CD4-positive, alpha-beta memory T cell (primary cell): ENCODE data around the gene NR2C2. TPM values are rescaled to one million over a fixed set of nuclear protein-coding genes. Genes with fewer than 3 reads are reported as not detected.

Source experiments
- CTCF ChIA-PET: fragments of 350-600 bp; sonication (Branson Sonifier 250); formaldehyde crosslinking; loops from one replicate; lab custom pipeline; 2021; ENCODE audit warnings: inconsistent platforms; ENCODE audit not compliant: partially characterized antibody; lab: Charles Lee
- POLR2A ChIA-PET: fragments of 350-600 bp; sonication (Branson Sonifier 250); formaldehyde crosslinking; loops from one replicate; lab custom pipeline; 2021; ENCODE audit not compliant: partially characterized antibody; lab: Charles Lee
- DNase-seq, 5 donors: peaks; one replicate each; pipeline versions ENCODE4 v3.0.0 to v3.0.0-alpha.2; 2020 to 2022; ENCODE audit warnings: mixed read lengths in 1 of 5
- H3K27ac ChIP-seq: one replicate; pipeline ENCODE4 v1.7.0; 2013; ENCODE audit warnings: low read depth, low read length
- H3K27me3 ChIP-seq: 2 replicates; pipeline ENCODE4 v1.7.0; 2013; ENCODE audit warnings: mild to moderate bottlenecking, low read length, moderate library complexity; ENCODE audit not compliant: insufficient read depth
- H3K36me3 ChIP-seq: 2 replicates; pipeline ENCODE4 v1.7.0; 2013; ENCODE audit warnings: mild to moderate bottlenecking, low read length, moderate library complexity; ENCODE audit not compliant: insufficient read depth
- H3K4me1 ChIP-seq: 2 replicates; pipeline ENCODE4 v1.7.0; 2013; ENCODE audit warnings: mild to moderate bottlenecking, low read length, moderate library complexity; ENCODE audit not compliant: insufficient read depth
- H3K4me3 ChIP-seq, 2 donors: one replicate each; pipeline ENCODE4 v1.7.0; 2013; ENCODE audit warnings: low read length in 2 of 2, mild to moderate bottlenecking in 1 of 2
- H3K9me3 ChIP-seq, 2 donors: one replicate each; pipeline ENCODE4 v1.7.0; 2013; ENCODE audit warnings: low read length in 2 of 2, control low read depth in 1 of 2; ENCODE audit not compliant: control insufficient read depth in 1 of 2
- H3K27ac Mint-ChIP-seq, 7 donors: one replicate each; pipeline ENCODE4 v1.8.0; 2020 to 2021; ENCODE audit warnings: mixed read lengths in 7 of 7, mild to moderate bottlenecking in 6 of 7, inconsistent platforms in 3 of 7, moderate library complexity in 3 of 7
- H3K27me3 Mint-ChIP-seq, 2 donors: one replicate each; pipeline ENCODE4 v1.8.0; 2020 to 2021; ENCODE audit warnings: mixed read lengths in 2 of 2
- H3K36me3 Mint-ChIP-seq, 2 donors: one replicate each; pipeline ENCODE4 v1.8.0; 2020 to 2021; ENCODE audit warnings: mixed read lengths in 2 of 2, inconsistent platforms in 1 of 2, mild to moderate bottlenecking in 1 of 2
- H3K4me1 Mint-ChIP-seq, 4 donors: one replicate each; pipeline ENCODE4 v1.8.0; 2020 to 2021; ENCODE audit warnings: mixed read lengths in 4 of 4, mild to moderate bottlenecking in 1 of 4
- H3K4me3 Mint-ChIP-seq, 8 donors: one replicate each; pipeline ENCODE4 v1.8.0; 2020 to 2021; ENCODE audit warnings: mixed read lengths in 8 of 8, mild to moderate bottlenecking in 7 of 8, moderate library complexity in 6 of 8, inconsistent platforms in 3 of 8
- H3K9me3 Mint-ChIP-seq, 8 donors: one replicate each; pipeline ENCODE4 v1.8.0; 2020 to 2021; ENCODE audit warnings: mixed read lengths in 8 of 8, mild to moderate bottlenecking in 5 of 8, inconsistent platforms in 3 of 8, moderate library complexity in 1 of 8
- intact Hi-C: fragments of 100-400 bp; cut with micrococcal nuclease; formaldehyde crosslinking; loops from one replicate; pipeline ENCODE4 v1.15.1; 2023
- polyA plus RNA-seq, 2 donors: library from polyadenylated mRNA; unstranded; fragments of 300-500 nt; fragmentation: Illumina TruSeq; gene quantifications; one replicate each; pipeline ENCODE4 v1.2.3, GENCODE V29; 2021
- total RNA-seq, 2 experiments: library from RNA; stranded (reverse); gene quantifications; one replicate each; pipeline ENCODE4 v1.2.3, GENCODE V29; 2021

Gene NR2C2
- total and polyA plus RNA-seq, 4 experiments from 2014 or later, result 5.5 to 103 (median 54.9) TPM

- peaks cover 21 to 34% (median 27%) of the 10 kb centered on the region in 4 donors for H3K4me1 Mint-ChIP-seq
- peaks cover 13% of the 10 kb centered on the region for H3K4me1 ChIP-seq
- no peak overlapping the region for H3K4me3 Mint-ChIP-seq
- no peak overlapping the region for H3K27ac ChIP-seq
- H3K36me3 Mint-ChIP-seq, result peaks cover 38 to 67% of the 10 kb centered on the region in 2 donors
- no peaks in the 10 kb centered on the region for H3K9me3 ChIP-seq
- H3K27me3 Mint-ChIP-seq, result peaks cover 0 to 2% of the 10 kb centered on the region in 2 donors
- DNase-seq, result no peak
- intact Hi-C loops, result loop anchor here (5.0 kb wide), 1 partner anchor 167 kb away; no protein-coding TSS in a partner anchor
- peaks cover 37% of the 10 kb centered on the region for H3K36me3 ChIP-seq
- ChIA-PET POLR2A (interaction anchor here (0.6 kb wide), 1 partner anchor 129 kb away, joined by 4 read pairs; no protein-coding TSS in a partner anchor), CTCF (interaction anchor here (0.6 to 1.5 kb wide), 3 partner anchors 15 to 1140 kb away, joined by 3 to 8 read pairs (median 3); no protein-coding TSS in a partner anchor)
- peaks cover 0 to 6% (median 0%) of the 10 kb centered on the region in 8 donors for H3K9me3 Mint-ChIP-seq
- no peak overlapping the region for H3K4me3 ChIP-seq
- H3K27ac Mint-ChIP-seq, result peak overlapping the region in 1 of 7 donors; percentile 61
- H3K27me3 ChIP-seq, result no peaks in the 10 kb centered on the region
Observed at GRCh38 chr3:15094187-15094875, 146.9 kb downstream of the NR2C2 start.

- no peak overlapping the region for H3K4me3 ChIP-seq
- ChIA-PET POLR2A (no interaction called here), CTCF (interaction anchor here (1.0 kb wide), 1 partner anchor 13 kb away, joined by 3 read pairs; no protein-coding TSS in a partner anchor)
- Mint-ChIP-seq H3K4me1 (peaks cover 22 to 39% (median 32%) of the 10 kb centered on the region in 4 donors), H3K27ac (peak overlapping the region in 2 of 7 donors; percentile 42 to 61), H3K4me3 (peak overlapping the region in 2 of 8 donors; percentile 4 to 44), H3K36me3 (peaks cover 29 to 55% of the 10 kb centered on the region in 2 donors), H3K27me3 (peaks cover 0 to 2% of the 10 kb centered on the region in 2 donors), H3K9me3 (peaks cover 0 to 5% (median 0%) of the 10 kb centered on the region in 8 donors)
- no peaks in the 10 kb centered on the region for H3K27me3 ChIP-seq
- peaks cover 28% of the 10 kb centered on the region for H3K36me3 ChIP-seq
- peaks cover 22% of the 10 kb centered on the region for H3K4me1 ChIP-seq
- no peaks in the 10 kb centered on the region for H3K9me3 ChIP-seq
- no peak overlapping the region for H3K27ac ChIP-seq
- no peak for DNase-seq
- intact Hi-C loops, result no loop called here
Observed at GRCh38 chr3:15096046-15096445, 148.7 kb downstream of the NR2C2 start.

DNA sequence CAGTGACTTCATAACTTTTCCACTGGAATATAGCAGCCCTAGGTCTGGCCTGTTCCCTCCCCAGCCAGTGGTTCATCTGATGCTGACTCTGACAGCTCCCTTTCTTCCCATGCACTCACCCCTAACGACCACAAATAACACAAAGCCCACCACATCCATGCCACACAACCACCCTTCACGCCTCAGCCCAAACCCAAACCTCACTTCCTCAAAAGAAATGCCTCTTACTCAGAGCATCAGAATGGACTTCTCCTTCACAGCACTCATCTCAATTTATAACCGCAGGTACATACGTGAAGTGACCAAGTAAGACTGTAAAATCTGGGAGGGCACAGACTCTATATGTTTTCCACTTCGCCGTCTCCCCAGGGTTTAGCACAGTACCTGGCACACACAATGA lies 150.5 kb downstream of the NR2C2 start:
- Histone ChIP-seq H3K4me3 (peak overlapping the region; percentile 61 to 73), H3K27me3 (no peaks in the 10 kb centered on the region), H3K27ac (peak overlapping the region; percentile 95), H3K36me3 (peaks cover 23% of the 10 kb centered on the region), H3K9me3 (no peaks in the 10 kb centered on the region), H3K4me1 (peaks cover 22% of the 10 kb centered on the region)
- DNase-seq, result peak in 4 of 5 donors; percentile 11 to 56 (median 18)
- Mint-ChIP-seq H3K27ac (peak overlapping the region; percentile 89 to 99 (median 99)), H3K4me1 (peaks cover 19 to 35% (median 27%) of the 10 kb centered on the region in 4 donors), H3K9me3 (peaks cover 0 to 5% (median 0%) of the 10 kb centered on the region in 8 donors), H3K36me3 (peaks cover 20 to 44% of the 10 kb centered on the region in 2 donors), H3K4me3 (peak overlapping the region; percentile 88 to 99 (median 96)), H3K27me3 (peaks cover 1 to 2% of the 10 kb centered on the region in 2 donors)
- intact Hi-C loops, result loop anchor here (2.0 kb wide), 3 partner anchors 503 to 1167 kb away; partner anchors contain the start of genes BTD, DPH3, HACL1 and OXNAD1
- POLR2A ChIA-PET, result interaction anchor here (0.8 to 2.8 kb wide), 9 partner anchors 9 to 919 kb away, joined by 4 to 37 read pairs (median 10); partner anchors contain the start of genes CAPN7, CCDC174, LSM3 and MRPS25
- CTCF ChIA-PET, result interaction anchor here (0.7 to 3.9 kb wide), 5 partner anchors 11 to 151 kb away, joined by 3 to 15 read pairs (median 4); partner anchors contain the start of gene NR2C2

Other genes with a start within 250 kb of the NR2C2 start
- under 1 TPM in 1 of 2 experiments, not detected in 1; 0.06 TPM for gene FGD5, start 128.6 kb upstream of the NR2C2 start, total RNA-seq
- not detected for gene FGD5, start 128.6 kb upstream of the NR2C2 start, polyA plus RNA-seq
- 10 to 100 TPM; 77.1 to 80.3 TPM for gene MRPS25, start 117.7 kb downstream of the NR2C2 start, total RNA-seq
- gene MRPS25, start 117.7 kb downstream of the NR2C2 start, polyA plus RNA-seq, result 10 to 100 TPM; 15.1 to 22.8 TPM
- 10 to 100 TPM; 33.2 to 34.7 TPM for gene RBSN, start 151.6 kb downstream of the NR2C2 start, total RNA-seq
- gene RBSN, start 151.6 kb downstream of the NR2C2 start, polyA plus RNA-seq, result 10 to 100 TPM; 11.4 to 21.4 TPM